ENCODE results near the gene PARD3B.

The PARD3B gene

GRCh38 chr2:205117125-205117524 is 571.9 kb downstream of the PARD3B start:
- TF ChIP-seq, protein P1, sequence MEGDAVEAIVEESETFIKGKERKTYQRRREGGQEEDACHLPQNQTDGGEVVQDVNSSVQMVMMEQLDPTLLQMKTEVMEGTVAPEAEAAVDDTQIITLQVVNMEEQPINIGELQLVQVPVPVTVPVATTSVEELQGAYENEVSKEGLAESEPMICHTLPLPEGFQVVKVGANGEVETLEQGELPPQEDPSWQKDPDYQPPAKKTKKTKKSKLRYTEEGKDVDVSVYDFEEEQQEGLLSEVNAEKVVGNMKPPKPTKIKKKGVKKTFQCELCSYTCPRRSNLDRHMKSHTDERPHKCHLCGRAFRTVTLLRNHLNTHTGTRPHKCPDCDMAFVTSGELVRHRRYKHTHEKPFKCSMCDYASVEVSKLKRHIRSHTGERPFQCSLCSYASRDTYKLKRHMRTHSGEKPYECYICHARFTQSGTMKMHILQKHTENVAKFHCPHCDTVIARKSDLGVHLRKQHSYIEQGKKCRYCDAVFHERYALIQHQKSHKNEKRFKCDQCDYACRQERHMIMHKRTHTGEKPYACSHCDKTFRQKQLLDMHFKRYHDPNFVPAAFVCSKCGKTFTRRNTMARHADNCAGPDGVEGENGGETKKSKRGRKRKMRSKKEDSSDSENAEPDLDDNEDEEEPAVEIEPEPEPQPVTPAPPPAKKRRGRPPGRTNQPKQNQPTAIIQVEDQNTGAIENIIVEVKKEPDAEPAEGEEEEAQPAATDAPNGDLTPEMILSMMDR (IDR thresholded peaks at IDR 0.05; ENCODE audit: insufficient read depth, low read length, poor library complexity, severe bottlenecking) = no peak
- no peak for TF ChIP-seq EZH2phosphoT487 (conservative IDR thresholded peaks at IDR 0.05; ENCODE audit: low read length)
- no peak overlapping the region for H3K9ac ChIP-seq (ENCODE audit: low read length)
- no peaks in the 10 kb centered on the region for H3K9me2 ChIP-seq (replicated peaks; ENCODE audit: insufficient read depth, low read length)
- H3K27ac ChIP-seq (ENCODE audit: low read depth, low read length) = no peak overlapping the region
- no peak overlapping the region for H3K4me2 ChIP-seq (ENCODE audit: low read depth, low read length, poor library complexity, severe bottlenecking)
- H3F3A ChIP-seq (ENCODE audit: insufficient read depth) = no peaks in the 10 kb centered on the region
- H4K20me1 ChIP-seq (ENCODE audit: low read depth, low read length) = no peaks in the 10 kb centered on the region
- H3K36me3 ChIP-seq (ENCODE audit: low read length) = no peaks in the 10 kb centered on the region; the same call in 1 of the 2 replicates
- no peaks in the 10 kb centered on the region for H3K9me3 ChIP-seq (ENCODE audit: insufficient read depth, low read length)
- no peak overlapping the region for H3K4me3 ChIP-seq (ENCODE audit: insufficient read depth, low read length, poor library complexity, severe bottlenecking)
- H2AFZ ChIP-seq (ENCODE audit: low read depth, low read length, severe bottlenecking) = no peak overlapping the region
- no peaks in the 10 kb centered on the region for H3K27me3 ChIP-seq (ENCODE audit: low read length)
- no peaks in the 10 kb centered on the region for H3K79me2 ChIP-seq (ENCODE audit: insufficient read depth, low read length)

GRCh38 chr2:205119136-205119535 is 573.9 kb downstream of the PARD3B start:
- no peak overlapping the region for H2AFZ ChIP-seq (ENCODE audit: low read depth, low read length, severe bottlenecking)
- no peaks in the 10 kb centered on the region for H3K9me2 ChIP-seq (replicated peaks; ENCODE audit: insufficient read depth, low read length)
- H3K9me3 ChIP-seq (ENCODE audit: insufficient read depth, low read length) = no peaks in the 10 kb centered on the region
- H3K27me3 ChIP-seq (ENCODE audit: low read length) = no peaks in the 10 kb centered on the region
- no peaks in the 10 kb centered on the region for H4K20me1 ChIP-seq (ENCODE audit: low read depth, low read length)
- no peaks in the 10 kb centered on the region; the same call in 1 of the 2 replicates for H3K36me3 ChIP-seq (ENCODE audit: low read length)
- TF ChIP-seq EZH2phosphoT487 (conservative IDR thresholded peaks at IDR 0.05; ENCODE audit: low read length) = no peak
- TF ChIP-seq, protein P1 (IDR thresholded peaks at IDR 0.05; ENCODE audit: insufficient read depth, low read length, poor library complexity, severe bottlenecking) = no peak
- H3K4me3 ChIP-seq (ENCODE audit: insufficient read depth, low read length, poor library complexity, severe bottlenecking) = no peak overlapping the region
- no peak overlapping the region for H3K27ac ChIP-seq (ENCODE audit: low read depth, low read length)
- H3K4me2 ChIP-seq (ENCODE audit: low read depth, low read length, poor library complexity, severe bottlenecking) = no peak overlapping the region
- H3F3A ChIP-seq (ENCODE audit: insufficient read depth) = no peaks in the 10 kb centered on the region
- no peaks in the 10 kb centered on the region for H3K79me2 ChIP-seq (ENCODE audit: insufficient read depth, low read length)
- no peak overlapping the region for H3K9ac ChIP-seq (ENCODE audit: low read length)

- no peak overlapping the region for H2AFZ ChIP-seq (ENCODE audit: low read depth, low read length, severe bottlenecking)
- no peak overlapping the region for H3K4me3 ChIP-seq (ENCODE audit: insufficient read depth, low read length, poor library complexity, severe bottlenecking)
- no peaks in the 10 kb centered on the region for H3K9me2 ChIP-seq (replicated peaks; ENCODE audit: insufficient read depth, low read length)
- H4K20me1 ChIP-seq (ENCODE audit: low read depth, low read length) = no peaks in the 10 kb centered on the region
- no peak overlapping the region for H3K4me2 ChIP-seq (ENCODE audit: low read depth, low read length, poor library complexity, severe bottlenecking)
- H3K9ac ChIP-seq (ENCODE audit: low read length) = no peak overlapping the region
- H3K79me2 ChIP-seq (ENCODE audit: insufficient read depth, low read length) = no peaks in the 10 kb centered on the region
- no peaks in the 10 kb centered on the region for H3F3A ChIP-seq (ENCODE audit: insufficient read depth)
- H3K27me3 ChIP-seq (ENCODE audit: low read length) = no peaks in the 10 kb centered on the region
- no peak for TF ChIP-seq EZH2phosphoT487 (conservative IDR thresholded peaks at IDR 0.05; ENCODE audit: low read length)
- TF ChIP-seq, protein P1 (IDR thresholded peaks at IDR 0.05; ENCODE audit: insufficient read depth, low read length, poor library complexity, severe bottlenecking) = no peak
- H3K9me3 ChIP-seq (ENCODE audit: insufficient read depth, low read length) = no peaks in the 10 kb centered on the region
- no peaks in the 10 kb centered on the region for H3K36me3 ChIP-seq (ENCODE audit: low read length)
- no peak overlapping the region for H3K27ac ChIP-seq (ENCODE audit: low read depth, low read length)
These were observed 583.5 kb downstream of the PARD3B start for GRCh38 chr2:205128726-205129125.

Data from SU-DHL-6 (cell line).